DMS 273 (cell line): Measurements from ENCODE around the gene UBE2E2.
A peak's percentile ranks its signal among the peaks of the same experiment; 100 is the strongest.

Experiments
- DNase-seq: peaks from one replicate; lab custom pipeline; 2025; ENCODE audit not compliant: unreplicated experiment; lab: John Stamatoyannopoulos, UW

The UBE2E2 gene

GRCh38 chr3:23377928-23378672 lies 175.0 kb downstream of the UBE2E2 start:
- DNase-seq, result no peak

- no peak for DNase-seq
Measured at GRCh38 chr3:23383875-23384274, 180.7 kb downstream of the UBE2E2 start.

GRCh38 chr3:23385327-23385726 lies 182.2 kb downstream of the UBE2E2 start:
- peak; percentile 65 for DNase-seq

- DNase-seq, result no peak
Measured at GRCh38 chr3:23387286-23387918, 184.3 kb downstream of the UBE2E2 start.

GRCh38 chr3:23389089-23389488 lies 186.0 kb downstream of the UBE2E2 start:
- peak; percentile 2 for DNase-seq

- no peak for DNase-seq
Measured at GRCh38 chr3:23389686-23390085, 186.6 kb downstream of the UBE2E2 start.

- peak; percentile 9 for DNase-seq
Measured at GRCh38 chr3:23390446-23390845, 187.3 kb downstream of the UBE2E2 start.

GRCh38 chr3:23390989-23391553 lies 187.9 kb downstream of the UBE2E2 start:
- DNase-seq, result no peak

GRCh38 chr3:23395115-23395514 lies 192.0 kb downstream of the UBE2E2 start:
- DNase-seq, result no peak

- DNase-seq, result no peak
Measured at GRCh38 chr3:23396746-23397145, 193.6 kb downstream of the UBE2E2 start.

- DNase-seq, result no peak
Measured at GRCh38 chr3:23399221-23399620, 196.1 kb downstream of the UBE2E2 start.

GRCh38 chr3:23402728-23403492 lies 199.8 kb downstream of the UBE2E2 start:
- DNase-seq, result no peak

GRCh38 chr3:23404246-23404645 lies 201.1 kb downstream of the UBE2E2 start:
- DNase-seq, result no peak

GRCh38 chr3:23405081-23405480 lies 202.0 kb downstream of the UBE2E2 start:
- DNase-seq, result no peak

- DNase-seq, result no peak
Measured at GRCh38 chr3:23406601-23407000, 203.5 kb downstream of the UBE2E2 start.

GRCh38 chr3:23418026-23418425 lies 214.9 kb downstream of the UBE2E2 start:
- DNase-seq, result no peak

GRCh38 chr3:23421811-23422516 lies 218.8 kb downstream of the UBE2E2 start:
- DNase-seq, result no peak

GRCh38 chr3:23422517-23422851 lies 219.4 kb downstream of the UBE2E2 start:
- DNase-seq, result no peak

GRCh38 chr3:23425410-23425809 lies 222.3 kb downstream of the UBE2E2 start:
- DNase-seq, result no peak

- DNase-seq, result no peak
Measured at GRCh38 chr3:23430781-23431398, 227.8 kb downstream of the UBE2E2 start.

GRCh38 chr3:23431764-23432163 lies 228.6 kb downstream of the UBE2E2 start:
- no peak for DNase-seq
